ENCODE data around the gene CDYL2. TPM values are rescaled to one million over a fixed set of nuclear protein-coding genes. Genes with fewer than 3 reads are reported as not detected.

CDYL2 gene
- total RNA-seq, 1 experiment from 2014 or later = 8.2 TPM

- TF ChIP-seq STAT6 (CRISPR knock-in tag; conservative IDR thresholded peaks at IDR 0.05; ENCODE audit: low read depth) (no peak), ATF1 (CRISPR knock-in tag; IDR thresholded peaks at IDR 0.05) (no peak), SOX15 (CRISPR knock-in tag; IDR thresholded peaks at IDR 0.05) (no peak), ZNF396 (CRISPR knock-in tag; IDR thresholded peaks at IDR 0.05; ENCODE audit: borderline replicate concordance) (no peak), NR2C2 (CRISPR knock-in tag; IDR thresholded peaks at IDR 0.05) (no peak), E2F1 (CRISPR knock-in tag; IDR thresholded peaks at IDR 0.05) (no peak), ARID4B (CRISPR knock-in tag; IDR thresholded peaks at IDR 0.05; ENCODE audit: borderline replicate concordance) (no peak), SP1 (CRISPR knock-in tag; conservative IDR thresholded peaks at IDR 0.05) (no peak), ATF2 (CRISPR knock-in tag; IDR thresholded peaks at IDR 0.05; ENCODE audit: borderline replicate concordance, low read depth) (no peak), TCF7 (CRISPR knock-in tag; IDR thresholded peaks at IDR 0.05; ENCODE audit: low read depth) (no peak)
These were observed 234.3 kb downstream of the CDYL2 start (continued) for GRCh38 chr16:80570106-80570478.

- Mint-ChIP-seq H3K9me3 (peaks cover 7% of the 10 kb centered on the region), H3K4me3 (no peak overlapping the region), H3K4me1 (peaks cover 7% of the 10 kb centered on the region), H3K36me3 (no peaks in the 10 kb centered on the region), H3K27ac (no peak overlapping the region), H3K27me3 (ENCODE audit: low read depth) (no peaks in the 10 kb centered on the region; the same call in 1 of the 2 replicates)
- DNase-seq (ENCODE audit: low spot score) (no peak), ATAC-seq (no peak)
- CTCF ChIA-PET = no interaction called here
- POLR2A ChIA-PET = no interaction called here
- TF ChIP-seq GTF2I (CRISPR knock-in tag; conservative IDR thresholded peaks at IDR 0.05) (no peak), NR2C2 (CRISPR knock-in tag; IDR thresholded peaks at IDR 0.05) (no peak)
These were observed 234.8 kb downstream of the CDYL2 start for GRCh38 chr16:80569440-80570105.

GRCh38 chr16:80564394-80564793, 240.0 kb downstream of the CDYL2 start:
- DNase-seq (ENCODE audit: low spot score) (no peak), ATAC-seq (peak; percentile 24; the same call in 1 of the 2 replicates)
- H3K4me3 Mint-ChIP-seq = no peak overlapping the region
- H3K36me3 Mint-ChIP-seq = no peaks in the 10 kb centered on the region
- no peaks in the 10 kb centered on the region; the same call in 1 of the 2 replicates for H3K9me3 Mint-ChIP-seq
- TF ChIP-seq PRRX2 (CRISPR knock-in tag; IDR thresholded peaks at IDR 0.05) (no peak), AFF4 (CRISPR knock-in tag; IDR thresholded peaks at IDR 0.05; ENCODE audit: borderline replicate concordance) (no peak)
- peaks cover 15% of the 10 kb centered on the region for H3K4me1 Mint-ChIP-seq
- ChIA-PET CTCF (interaction anchor here (1.2 kb wide), 1 partner anchor 98 kb away, joined by 3 read pairs; no protein-coding TSS in a partner anchor), POLR2A (no interaction called here)
- H3K27me3 Mint-ChIP-seq (ENCODE audit: low read depth) = peaks cover 4% of the 10 kb centered on the region
- no peak overlapping the region for H3K27ac Mint-ChIP-seq
